Kidney (tissue), 14 donors: ENCODE measurements around the gene CABLES2. TPM values are rescaled to one million over a fixed set of nuclear protein-coding genes. Genes with fewer than 3 reads are reported as not detected.
A peak's percentile ranks its signal among the peaks of the same experiment; 100 is the strongest.

ENCODE experiments used
- DNase-seq, 5 donors: peaks; one replicate each; pipeline ENCODE4 v3.0.0-alpha.2; 2013 to 2020
- FAIRE-seq: peaks from 2 replicates; lab custom pipeline; 2012; peaks lifted over from hg19 to GRCh38; lab: Jason Lieb, UNC
- H3K27ac ChIP-seq, 2 donors: one replicate each; pipeline ENCODE4 v1.7.0; 2013; ENCODE audit warnings: low read depth in 2 of 2, low read length in 2 of 2, inconsistent platforms in 1 of 2
- H3K27me3 ChIP-seq: one replicate; pipeline ENCODE4 v1.7.1; 2013; ENCODE audit warnings: low read length, inconsistent platforms; ENCODE audit not compliant: control insufficient read depth, insufficient read depth
- H3K36me3 ChIP-seq, 3 donors: one replicate each; pipeline versions ENCODE4 v1.7.0 to v1.7.1; 2013; ENCODE audit warnings: low read length in 3 of 3, control low read depth in 1 of 3, inconsistent platforms in 1 of 3; ENCODE audit not compliant: insufficient read depth in 3 of 3, control insufficient read depth in 2 of 3
- H3K4me1 ChIP-seq, 3 donors: one replicate each; pipeline versions ENCODE4 v1.7.0 to v1.7.1; 2013; ENCODE audit warnings: low read length in 3 of 3, inconsistent platforms in 1 of 3, low read depth in 1 of 3; ENCODE audit not compliant: control insufficient read depth in 2 of 3, insufficient read depth in 2 of 3
- H3K4me3 ChIP-seq, 3 donors: one replicate each; pipeline versions ENCODE4 v1.7.0 to v1.8.1; 2013; ENCODE audit warnings: low read length in 3 of 3, control low read depth in 1 of 3, inconsistent platforms in 1 of 3
- H3K9ac ChIP-seq, 3 donors: one replicate each; pipeline versions ENCODE4 v1.7.0 to v1.7.1; 2013; ENCODE audit warnings: low read length in 3 of 3, control low read depth in 1 of 3, inconsistent platforms in 1 of 3
- H3K9me3 ChIP-seq, 3 donors: one replicate each; pipeline versions ENCODE4 v1.7.0 to v1.7.1; 2013; ENCODE audit warnings: low read length in 3 of 3, control low read depth in 1 of 3, inconsistent platforms in 1 of 3; ENCODE audit not compliant: control insufficient read depth in 2 of 3, insufficient read depth in 1 of 3
- intact Hi-C: fragments of 100-400 bp; cut with DNase I; formaldehyde crosslinking; loops from one replicate; pipeline ENCODE4 v1.11.1; 2022
- polyA plus RNA-seq: library from polyadenylated mRNA; stranded (reverse); fragments of 350-450 nt; fragmentation: Illumina TruSeq; extraction: RNeasy Lipid Tissue Mini Kit (QIAGEN cat#74804); gene quantifications from one replicate; pipeline ENCODE4 v1.2.3, GENCODE V29; 2014; ENCODE audit warnings: low read depth, low replicate concordance; ENCODE audit not compliant: insufficient read depth
- total RNA-seq: library from RNA; stranded (reverse); fragmentation: NEBNext Ultra II Directional; extraction: Animal tissue kit (Norgen Biotek cat#: 25700); gene quantifications from one replicate; pipeline ENCODE4 v1.2.1, GENCODE V29; 2021
- TF ChIP-seq, protein P1 (sequence below): IDR thresholded peaks from 3 replicates; pipeline ENCODE4 v1.5.1; 2012; ENCODE audit warnings: mild to moderate bottlenecking, moderate library complexity, borderline replicate concordance; ENCODE audit not compliant: insufficient read depth; ENCODE audit errors: extremely low read depth
- donor health status: control.
- donor health status: control.
- donor health status: control.
- donor health status: control.
- donor health status: control.
- donor health status: DM: yes; HTN: yes; CAD: no.
- donor health status: Normal renal cell carcinoma (clear cell type).

Gene CABLES2
- total and polyA plus RNA-seq, 2 donors from 2014 or later: 2.0 to 4.5 TPM

DNA sequence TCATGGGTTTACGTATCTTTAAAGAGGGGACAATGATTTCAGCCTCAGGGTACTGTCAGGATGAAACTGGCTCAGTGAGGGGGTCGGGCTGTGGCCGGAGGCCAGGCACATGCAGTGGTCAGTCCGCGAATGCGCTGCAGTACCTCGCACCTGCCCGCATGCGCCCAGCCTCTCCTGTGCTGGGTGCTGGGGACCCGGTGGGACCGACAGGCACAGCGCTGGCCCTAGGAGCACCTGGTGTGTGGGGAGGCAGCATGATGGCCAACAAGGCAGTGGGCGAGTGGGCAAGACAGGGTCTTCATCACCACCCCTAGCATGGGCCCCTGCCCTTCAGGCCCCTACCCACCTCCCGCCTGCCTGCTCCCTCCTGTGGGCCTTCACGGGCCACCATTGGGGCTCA, 970 bp upstream of the CABLES2 start:
- TF ChIP-seq, protein P1, sequence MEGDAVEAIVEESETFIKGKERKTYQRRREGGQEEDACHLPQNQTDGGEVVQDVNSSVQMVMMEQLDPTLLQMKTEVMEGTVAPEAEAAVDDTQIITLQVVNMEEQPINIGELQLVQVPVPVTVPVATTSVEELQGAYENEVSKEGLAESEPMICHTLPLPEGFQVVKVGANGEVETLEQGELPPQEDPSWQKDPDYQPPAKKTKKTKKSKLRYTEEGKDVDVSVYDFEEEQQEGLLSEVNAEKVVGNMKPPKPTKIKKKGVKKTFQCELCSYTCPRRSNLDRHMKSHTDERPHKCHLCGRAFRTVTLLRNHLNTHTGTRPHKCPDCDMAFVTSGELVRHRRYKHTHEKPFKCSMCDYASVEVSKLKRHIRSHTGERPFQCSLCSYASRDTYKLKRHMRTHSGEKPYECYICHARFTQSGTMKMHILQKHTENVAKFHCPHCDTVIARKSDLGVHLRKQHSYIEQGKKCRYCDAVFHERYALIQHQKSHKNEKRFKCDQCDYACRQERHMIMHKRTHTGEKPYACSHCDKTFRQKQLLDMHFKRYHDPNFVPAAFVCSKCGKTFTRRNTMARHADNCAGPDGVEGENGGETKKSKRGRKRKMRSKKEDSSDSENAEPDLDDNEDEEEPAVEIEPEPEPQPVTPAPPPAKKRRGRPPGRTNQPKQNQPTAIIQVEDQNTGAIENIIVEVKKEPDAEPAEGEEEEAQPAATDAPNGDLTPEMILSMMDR: no peak
- DNase-seq (no peak), FAIRE-seq (no peak)
- intact Hi-C loops: no loop called here
- Histone ChIP-seq H3K27me3 (no peaks in the 10 kb centered on the region), H3K4me3 (no peak overlapping the region), H3K27ac (no peak overlapping the region), H3K9ac (no peak overlapping the region), H3K4me1 (peaks cover 0 to 30% (median 18%) of the 10 kb centered on the region in 3 donors), H3K36me3 (no peaks in the 10 kb centered on the region), H3K9me3 (no peaks in the 10 kb centered on the region)

GRCh38 chr20:62406635-62407176, 379 bp downstream of the CABLES2 start:
- DNase-seq: peak in 2 of 5 donors; percentile 20 to 81
- no peak overlapping the region for H3K27ac ChIP-seq

GRCh38 chr20:62405981-62406513, 1.0 kb downstream of the CABLES2 start:
- Histone ChIP-seq H3K27me3 (no peaks in the 10 kb centered on the region), H3K4me1 (peaks cover 0 to 30% (median 18%) of the 10 kb centered on the region in 3 donors), H3K9me3 (no peaks in the 10 kb centered on the region), H3K4me3 (peak overlapping the region in 2 of 3 donors; percentile 57 to 63), H3K27ac (no peak overlapping the region), H3K9ac (peak overlapping the region in 1 of 3 donors; percentile 67), H3K36me3 (no peaks in the 10 kb centered on the region)
- FAIRE-seq: no peak
- intact Hi-C loops: no loop called here
- no peak for DNase-seq
- TF ChIP-seq, protein P1: no peak

More at GRCh38 chr20:62406635-62407176, 379 bp downstream of the CABLES2 start:
- FAIRE-seq: no peak
- no peaks in the 10 kb centered on the region for H3K9me3 ChIP-seq
- H3K4me1 ChIP-seq: peaks cover 0 to 30% (median 18%) of the 10 kb centered on the region in 3 donors
- no peaks in the 10 kb centered on the region for H3K36me3 ChIP-seq
- intact Hi-C loops: no loop called here
- H3K27me3 ChIP-seq: no peaks in the 10 kb centered on the region
- H3K9ac ChIP-seq: peak overlapping the region; percentile 22 to 67 (median 63)
- TF ChIP-seq, protein P1: no peak
- peak overlapping the region; percentile 51 to 63 (median 57) for H3K4me3 ChIP-seq
